Prostate gland (tissue), 2 donors: ENCODE data around the gene EAF2. TPM values are rescaled to one million over a fixed set of nuclear protein-coding genes. Genes with fewer than 3 reads are reported as not detected.

Experiments
- DNase-seq: peaks from one replicate; pipeline ENCODE4 v3.0.0-alpha.2; 2019; ENCODE audit warnings: low spot score
- H3K27ac ChIP-seq, 2 donors: fragments of 200-600 bp; sonication (generic); 2 replicates each; pipeline ENCODE4 v1.5.1; 2017 to 2019
- H3K27me3 ChIP-seq: fragments of 200-600 bp; sonication (generic); replicated peaks from 2 replicates; pipeline ENCODE4 v1.5.1; 2019; ENCODE audit not compliant: insufficient read depth
- H3K36me3 ChIP-seq, 2 donors: fragments of 200-600 bp; sonication (generic); 1 replicate in 1 of 2; 2 replicates in 1 of 2; pipeline versions ENCODE4 v1.5.1 to v1.8.1; 2017 to 2019
- H3K4me1 ChIP-seq: fragments of 200-600 bp; sonication (generic); replicated peaks from 2 replicates; pipeline ENCODE4 v1.5.1; 2019
- H3K4me3 ChIP-seq, 2 donors: fragments of 200-600 bp; sonication (generic); 2 replicates each; pipeline ENCODE4 v1.5.1; 2017 to 2019
- H3K9me3 ChIP-seq: fragments of 200-600 bp; sonication (generic); 2 replicates; pipeline ENCODE4 v1.5.1; 2017
- CTCF ChIP-seq, 4 experiments: fragments of 200-600 bp in 2 of 4; fragments of 450-650 bp in 2 of 4; sonication (generic) in 2 of 4; IDR thresholded peaks; 1 replicate in 3 of 4; 2 replicates in 1 of 4; pipeline ENCODE4 v1.5.1; 2016 to 2019; ENCODE audit warnings: antibody characterized with exemption in 4 of 4, mild to moderate bottlenecking in 2 of 4, moderate library complexity in 2 of 4
- POLR2A ChIP-seq: fragments of 450-650 bp; IDR thresholded peaks from one replicate; pipeline ENCODE4 v1.6.1; 2016; ENCODE audit warnings: antibody characterized with exemption, mild to moderate bottlenecking
- POLR2AphosphoS5 ChIP-seq: sonication (generic); formaldehyde crosslinking; IDR thresholded peaks from one replicate; pipeline ENCODE4 v1.6.1; 2017; ENCODE audit warnings: antibody characterized with exemption
- WGBS: methylation state at CpG from one replicate; pipeline ENCODE4 v1.1.5; 2018; 5-methylcytosine and 5-hydroxymethylcytosine counted together
- intact Hi-C: fragments of 100-400 bp; cut with DNase I; formaldehyde crosslinking; loops from one replicate; pipeline ENCODE4 v1.14.2; 2022
- total RNA-seq, 2 donors: library from RNA; depleted of rRNA; stranded (reverse); fragments of >200 nt; gene quantifications; one replicate each; pipeline ENCODE4 v1.1.0, GENCODE V29; 2016

Gene EAF2
- total RNA-seq, 2 donors from 2014 or later, result 35.6 to 37.8 TPM

- 73% methylated on average over 19 of the region's 19 CpGs for WGBS
- DNase-seq, result no peak
- no peaks in the 10 kb centered on the region for H3K9me3 ChIP-seq
- no peak overlapping the region for H3K4me3 ChIP-seq
- intact Hi-C loops, result no loop called here
- TF ChIP-seq POLR2AphosphoS5, result no peak
- TF ChIP-seq CTCF (IDR thresholded peaks at IDR 0.05), result no peak
- no peak for TF ChIP-seq POLR2A
- no peaks in the 10 kb centered on the region for H3K4me1 ChIP-seq
- no peaks in the 10 kb centered on the region for H3K36me3 ChIP-seq
- H3K27ac ChIP-seq, result no peak overlapping the region
- no peaks in the 10 kb centered on the region for H3K27me3 ChIP-seq
Measured at GRCh38 chr3:121918779-121919483, 83.9 kb downstream of the EAF2 start.

- Histone ChIP-seq H3K27ac (no peak overlapping the region), H3K27me3 (no peaks in the 10 kb centered on the region), H3K36me3 (no peaks in the 10 kb centered on the region), H3K9me3 (no peaks in the 10 kb centered on the region), H3K4me1 (no peaks in the 10 kb centered on the region), H3K4me3 (no peak overlapping the region)
- intact Hi-C loops, result no loop called here
- no peak for DNase-seq
- WGBS, result 89% methylated on average over 3 of the region's 3 CpGs
- no peak for TF ChIP-seq POLR2AphosphoS5
- no peak for TF ChIP-seq CTCF (IDR thresholded peaks at IDR 0.05)
- TF ChIP-seq POLR2A, result no peak
Measured at GRCh38 chr3:121924734-121925133, 89.7 kb downstream of the EAF2 start.

- Histone ChIP-seq H3K27me3 (no peaks in the 10 kb centered on the region), H3K9me3 (no peaks in the 10 kb centered on the region), H3K27ac (no peak overlapping the region), H3K4me3 (no peak overlapping the region), H3K36me3 (no peaks in the 10 kb centered on the region), H3K4me1 (no peaks in the 10 kb centered on the region)
- 95% methylated on average over 1 of the region's 1 CpG for WGBS
- intact Hi-C loops, result no loop called here
- DNase-seq, result no peak
- TF ChIP-seq POLR2A (no peak), CTCF (IDR thresholded peaks at IDR 0.05) (no peak), POLR2AphosphoS5 (no peak)
Measured at GRCh38 chr3:121926380-121926779, 91.4 kb downstream of the EAF2 start.

Other genes with a start within 250 kb of the EAF2 start
- gene FBXO40, start 241.8 kb upstream of the EAF2 start, total RNA-seq, result under 1 TPM; 0.18 to 0.68 TPM
- gene HCLS1, start 174.3 kb upstream of the EAF2 start, total RNA-seq, result 10 to 100 TPM; 14.6 to 27.0 TPM
- gene GOLGB1, start 85.5 kb upstream of the EAF2 start, total RNA-seq, result 100 to 1,000 TPM in 1 of 2 donors, 10 to 100 TPM in 1; 80.3 to 102 TPM
- 10 to 100 TPM; 16.2 to 17.9 TPM for gene IQCB1, start 149 bp upstream of the EAF2 start, total RNA-seq
- gene SLC15A2, start 59.2 kb downstream of the EAF2 start, total RNA-seq, result 10 to 100 TPM; 44.1 to 51.1 TPM
- gene ILDR1, start 187.0 kb downstream of the EAF2 start, total RNA-seq, result 1 to 10 TPM; 8.0 to 8.3 TPM
- gene CD86, start 220.2 kb downstream of the EAF2 start, total RNA-seq, result 1 to 10 TPM in 1 of 2 donors, under 1 TPM in 1; 0.68 to 1.2 TPM